SIG-M5 (cell line): ENCODE measurements around the gene VPS33B.
"Not testable (repeated sequence)": the region's sequence is repeated elsewhere in the genome, so short reads cannot be mapped to it uniquely, and the experiment has no call there.

Experiments
- DNase-seq: peaks from one replicate; lab custom pipeline; 2025; lab: John Stamatoyannopoulos, UW

Gene VPS33B

DNA sequence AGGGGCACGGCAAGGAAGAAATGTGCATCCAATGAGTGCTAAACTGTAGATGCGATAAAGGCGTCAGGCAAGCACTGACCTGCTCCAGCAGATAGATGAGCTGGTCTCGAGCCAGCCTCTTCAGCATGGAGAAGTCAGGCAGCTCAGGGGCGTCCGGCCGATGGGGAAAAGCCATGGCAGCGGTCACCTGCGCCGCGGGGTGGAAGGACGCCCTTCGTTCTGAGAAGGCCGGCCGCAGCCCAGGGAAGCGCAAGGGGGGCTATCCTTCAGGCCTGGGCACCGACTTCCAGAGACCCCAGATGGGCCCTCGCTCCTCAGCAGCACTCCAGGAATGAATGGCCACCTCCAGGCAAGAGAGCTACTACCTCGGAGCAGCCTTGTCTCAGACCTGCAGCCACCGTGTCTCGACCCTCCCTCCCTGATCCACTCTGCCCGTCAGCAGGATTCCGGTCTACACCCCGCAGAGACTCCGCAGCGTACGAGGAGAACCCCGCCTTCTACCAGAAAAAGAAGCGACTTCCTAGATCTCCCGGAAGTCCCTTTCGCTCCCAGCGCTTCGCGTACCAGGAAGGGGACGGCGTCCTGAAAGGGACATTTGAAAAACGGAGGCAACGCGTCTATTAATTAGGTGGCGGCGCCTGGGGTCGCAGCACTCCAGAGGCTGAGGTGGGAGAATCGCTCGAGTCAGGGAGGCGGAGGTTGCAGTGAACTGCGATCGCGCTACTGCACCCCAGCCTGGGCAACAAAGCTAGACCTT, at the start of gene VPS33B:
TSS of gene VPS33B (minus strand) at position 520 of the 757 bp plus-strand sequence. CDS start at position 175, 345 bp downstream.
- DNase-seq = peak; percentile 35

DNA sequence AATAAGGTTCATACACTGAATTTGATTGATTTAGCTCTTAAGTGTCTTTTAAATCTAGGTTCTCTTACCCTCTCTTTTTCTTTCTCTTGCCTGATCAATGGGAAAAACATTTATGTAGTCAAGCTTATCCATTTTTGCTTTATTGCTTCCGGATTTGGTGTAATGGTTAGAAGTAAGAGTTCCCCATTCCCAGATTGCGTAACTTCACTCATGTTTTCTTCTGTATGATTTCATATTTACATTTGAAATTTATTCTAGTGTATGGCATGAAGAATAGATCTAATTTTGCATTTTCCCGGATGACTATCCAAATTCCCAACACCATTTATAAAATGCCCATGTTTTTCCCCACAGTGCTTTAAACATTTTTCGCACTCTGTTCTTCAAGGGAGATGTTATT, 49.8 kb upstream of the VPS33B start:
- no peak for DNase-seq

DNA sequence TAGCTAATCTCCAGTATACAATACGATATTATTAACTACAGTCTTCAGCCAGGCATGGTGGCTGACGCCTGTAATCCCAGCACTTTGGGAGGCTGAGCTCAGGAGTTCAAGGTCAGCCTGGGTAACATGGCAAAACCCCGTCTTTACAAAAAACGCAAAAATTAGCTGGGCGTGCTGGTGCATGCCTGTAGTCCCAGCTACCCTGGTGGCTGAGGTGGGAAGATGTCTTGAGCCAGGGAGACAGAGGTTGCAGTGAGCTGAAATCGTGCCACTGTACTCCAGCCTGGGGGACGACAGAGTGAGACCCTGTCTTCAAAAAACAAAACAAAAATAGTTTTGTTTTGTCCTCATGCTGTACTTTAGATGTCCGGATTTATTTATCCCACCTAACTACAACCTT, 48.5 kb upstream of the VPS33B start:
- DNase-seq = no peak

DNA sequence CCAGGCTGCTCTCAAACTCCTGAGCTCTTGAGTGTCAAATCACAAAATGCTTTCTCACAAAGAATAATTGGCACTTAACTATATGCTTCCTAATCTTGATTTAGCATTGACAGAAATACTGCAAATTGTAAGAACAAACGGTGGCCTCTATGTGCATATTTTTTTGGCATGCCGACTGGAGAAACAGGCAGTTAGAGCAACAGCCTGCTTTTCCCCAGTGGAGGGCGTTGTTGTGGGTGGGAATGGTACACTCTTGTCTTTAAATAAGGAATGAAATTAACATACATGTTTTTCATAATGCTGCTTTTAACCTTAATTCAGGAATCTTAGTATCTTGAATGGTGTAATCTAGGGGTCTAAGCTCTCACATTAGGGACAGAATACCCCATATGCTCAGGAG, 46.6 kb upstream of the VPS33B start:
- DNase-seq = no peak

DNA sequence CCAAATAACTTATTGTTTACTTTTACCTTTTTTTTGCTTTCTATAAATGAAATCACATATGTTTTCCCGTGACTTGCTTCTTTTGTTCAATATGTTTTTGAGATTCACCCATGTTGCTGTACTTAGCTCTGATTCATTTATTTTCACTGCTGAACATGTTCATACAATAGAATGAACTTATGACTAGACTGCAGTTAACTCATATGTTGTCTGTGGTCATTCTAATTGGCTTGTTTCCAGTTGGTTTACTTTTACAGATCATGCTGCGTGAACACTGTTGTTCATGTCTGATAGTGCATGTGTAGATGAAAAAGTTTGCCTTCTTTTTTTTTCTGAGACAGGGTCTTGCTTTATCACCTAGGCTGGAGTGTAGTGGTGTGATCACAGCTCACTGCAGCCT, 46.0 kb upstream of the VPS33B start:
- no peak for DNase-seq

DNA sequence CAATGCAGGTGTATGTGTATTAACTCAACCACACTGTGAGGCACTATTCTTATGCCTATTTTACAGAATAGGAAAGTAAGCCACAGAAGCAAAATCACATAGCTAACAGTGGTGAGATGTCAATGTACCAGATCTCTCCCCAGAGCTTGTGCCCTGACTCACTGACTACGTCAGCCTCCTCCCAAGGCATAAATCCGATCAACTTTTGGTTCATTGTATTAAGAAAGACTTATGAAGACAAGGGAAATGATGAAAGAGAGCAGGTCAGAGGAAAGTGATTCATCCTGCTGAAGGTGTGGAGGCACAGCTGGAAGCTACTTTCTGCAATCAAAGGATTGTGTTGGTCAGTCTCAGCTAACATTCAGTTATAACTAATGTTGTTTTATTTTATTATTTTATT, 44.6 kb upstream of the VPS33B start:
- no peak for DNase-seq

DNA sequence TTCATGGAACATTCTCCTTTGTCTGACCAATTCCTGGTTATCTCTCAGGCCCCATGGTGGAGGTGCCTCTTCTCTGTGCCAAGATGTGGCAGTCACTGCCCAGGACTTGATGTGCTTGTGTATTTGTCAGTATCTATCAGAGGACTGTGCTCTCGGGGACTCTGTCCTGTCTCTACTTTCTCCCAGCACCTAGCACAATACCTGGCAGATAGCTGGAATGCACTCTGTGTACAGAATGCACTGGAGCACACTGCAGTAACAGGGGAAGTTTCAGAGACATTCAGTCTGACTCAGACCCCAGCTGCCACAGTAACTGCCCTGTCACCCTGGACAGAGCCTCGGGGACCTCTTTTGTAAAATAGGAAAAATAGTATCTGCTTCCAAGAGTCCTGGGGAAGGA, 43.1 kb upstream of the VPS33B start:
- DNase-seq = no peak

DNA sequence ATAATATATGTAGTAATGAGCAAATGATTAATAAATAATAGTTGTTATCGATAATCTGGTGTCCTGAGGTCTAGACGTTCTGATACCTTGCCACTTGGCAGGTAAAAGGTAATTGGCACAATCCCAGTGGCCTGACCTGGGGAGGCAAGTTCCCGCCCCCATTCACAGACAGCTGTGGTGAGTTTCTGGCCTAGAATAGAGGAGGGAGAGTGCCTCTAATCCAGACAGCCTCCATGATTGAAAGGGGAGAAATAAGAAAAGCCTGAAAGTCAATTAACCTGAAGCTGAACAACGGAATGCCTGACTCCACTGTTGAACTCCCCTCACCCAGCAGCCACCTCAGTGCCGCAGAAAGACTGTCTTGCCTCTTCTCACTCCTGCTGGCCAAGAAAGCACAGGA, 39.6 kb upstream of the VPS33B start:
- DNase-seq = no peak

DNA sequence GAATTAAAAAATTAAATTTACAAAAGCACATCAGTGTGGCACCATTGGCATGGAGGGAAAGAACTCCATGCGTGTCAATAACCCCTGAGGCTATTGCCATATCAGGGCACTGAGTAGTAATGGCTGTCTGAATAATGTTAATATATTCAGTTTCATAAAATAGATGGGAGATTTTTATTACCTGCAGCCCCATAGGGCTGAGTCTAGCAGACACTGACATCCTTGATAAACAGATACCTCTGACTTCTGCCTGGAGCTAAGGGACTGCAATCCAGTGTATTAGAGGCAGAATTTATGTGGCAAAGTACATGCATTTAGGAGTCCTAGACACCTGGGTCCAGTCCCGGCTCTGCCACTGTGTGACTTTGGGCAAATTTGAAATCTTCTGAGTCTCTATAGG, 38.8 kb upstream of the VPS33B start:
- no peak for DNase-seq

DNA sequence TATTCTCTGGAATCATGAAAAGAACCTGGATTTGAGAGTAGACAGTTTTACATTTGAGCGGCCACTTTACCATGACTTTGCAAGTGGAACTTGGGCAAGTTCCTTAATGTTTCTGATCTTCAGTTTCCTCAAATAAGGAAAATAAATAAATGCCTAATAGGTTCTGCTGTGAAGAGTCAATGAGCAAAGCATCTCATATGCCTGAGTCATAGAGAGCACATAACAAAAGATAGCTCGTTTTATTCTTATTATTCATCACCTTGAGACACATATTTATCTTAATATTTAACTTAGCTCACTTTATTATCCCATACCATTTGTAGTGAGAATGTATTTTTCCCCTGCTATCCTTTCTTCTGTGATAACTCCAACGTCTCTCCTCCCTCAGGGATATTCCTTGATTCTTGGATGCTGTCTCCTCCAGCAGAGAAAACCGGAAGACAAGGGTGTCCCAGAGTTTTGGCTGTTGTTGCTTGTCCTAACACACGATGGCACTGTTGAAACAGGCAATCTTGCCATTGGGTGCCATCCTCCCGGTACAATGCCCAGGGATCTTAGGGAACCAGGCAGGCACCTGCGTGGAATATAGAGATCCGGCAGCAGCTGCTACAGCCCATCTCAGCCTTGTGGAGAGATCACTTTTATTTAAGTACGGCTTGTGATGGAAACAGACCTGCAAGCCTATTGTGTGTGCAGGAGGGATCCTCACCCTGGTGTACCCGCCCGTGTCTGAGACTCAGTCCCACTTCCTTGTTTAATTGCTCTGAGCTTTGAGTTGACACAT, 33.3 kb upstream of the VPS33B start:
- no peak for DNase-seq

DNA sequence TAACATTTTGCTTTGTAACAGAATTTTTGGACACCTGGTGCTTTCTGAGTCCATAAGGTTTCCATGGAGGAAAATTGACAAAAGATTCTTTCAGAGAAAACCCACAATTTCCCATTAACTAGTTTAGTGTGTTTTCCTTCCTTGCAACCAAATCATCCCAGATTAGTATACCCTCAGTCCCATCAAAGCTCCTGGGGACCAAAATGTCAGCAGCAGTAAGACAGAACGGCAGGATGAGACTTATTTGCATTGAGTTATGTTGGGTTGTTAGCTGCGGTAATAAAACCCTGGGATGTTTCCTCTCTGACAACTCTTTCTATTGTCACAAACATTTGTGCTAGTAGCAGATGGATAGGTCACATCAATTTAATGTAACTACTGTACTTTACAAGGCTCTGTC, 32.4 kb upstream of the VPS33B start:
- no peak for DNase-seq

DNA sequence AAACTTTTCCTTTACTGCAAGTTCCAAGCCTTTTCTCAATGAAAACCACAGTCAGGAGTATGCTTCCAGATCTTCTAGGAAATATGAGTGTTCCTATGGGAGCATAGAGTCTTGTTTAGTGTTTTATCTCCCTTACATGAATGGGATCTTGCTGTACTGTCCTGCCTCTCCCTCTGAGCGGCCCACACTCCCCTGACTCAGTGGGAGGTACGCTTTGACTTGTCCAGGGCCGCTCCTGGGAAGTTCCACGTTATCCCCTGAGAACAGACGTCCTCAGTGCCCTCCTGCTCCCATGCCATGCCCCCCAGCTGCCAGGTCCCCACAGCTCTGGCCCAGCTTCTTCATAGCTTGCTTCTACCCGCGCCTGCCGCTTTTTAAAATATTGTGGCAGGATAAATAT, 28.9 kb upstream of the VPS33B start:
- DNase-seq = no peak

DNA sequence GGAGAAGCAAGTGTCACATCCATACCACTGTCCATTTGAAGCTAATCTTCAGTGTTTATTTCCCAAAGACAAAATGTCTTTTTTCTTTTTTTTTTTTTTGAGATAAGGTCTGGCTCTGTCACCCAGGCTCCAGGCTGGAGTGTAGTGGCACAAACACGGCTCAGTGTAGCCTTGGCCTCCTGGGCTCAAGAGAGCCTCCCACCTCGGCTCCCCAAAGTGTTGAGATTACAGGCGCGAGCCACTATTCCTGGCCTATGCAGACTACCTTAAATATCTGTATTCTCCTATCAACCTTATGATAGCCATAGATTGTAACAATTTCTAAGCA, 27.7 kb upstream of the VPS33B start:
- DNase-seq = no peak

DNA sequence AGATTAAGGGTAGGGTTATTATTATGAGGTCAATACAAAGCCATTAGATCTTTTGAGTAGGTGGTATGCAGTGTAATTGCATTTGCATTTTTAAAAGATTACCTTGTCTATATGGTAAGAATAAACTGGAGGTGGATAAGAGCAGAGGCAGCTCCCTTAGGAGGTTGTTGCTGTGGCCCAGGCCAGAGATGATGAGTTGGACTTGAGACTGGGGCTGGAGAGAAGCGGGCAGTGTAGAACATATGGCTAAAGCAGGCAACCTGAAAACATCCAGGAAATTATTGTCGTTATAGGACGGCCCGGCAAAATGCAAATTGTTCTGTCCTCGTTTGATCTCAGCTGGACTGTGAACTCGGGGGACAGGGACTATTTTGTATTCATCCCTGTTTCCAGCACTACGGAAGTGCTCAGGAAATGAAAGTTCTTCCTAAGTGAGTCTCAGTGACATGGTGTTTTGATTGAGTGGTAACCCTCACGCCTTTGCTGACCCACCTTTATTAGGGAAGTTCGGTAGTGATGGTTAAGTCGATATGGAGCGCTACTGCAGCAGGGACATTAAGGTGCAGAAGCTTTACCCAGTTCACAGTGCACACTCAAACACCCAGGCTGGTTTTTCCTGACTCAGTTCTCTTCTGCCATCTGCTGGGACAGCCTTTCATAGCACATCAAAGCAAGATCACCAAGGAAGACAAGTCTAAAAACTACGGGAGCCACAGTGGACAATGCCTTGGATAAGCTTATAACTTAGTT, 27.2 kb upstream of the VPS33B start:
- peak; percentile 13 for DNase-seq

DNA sequence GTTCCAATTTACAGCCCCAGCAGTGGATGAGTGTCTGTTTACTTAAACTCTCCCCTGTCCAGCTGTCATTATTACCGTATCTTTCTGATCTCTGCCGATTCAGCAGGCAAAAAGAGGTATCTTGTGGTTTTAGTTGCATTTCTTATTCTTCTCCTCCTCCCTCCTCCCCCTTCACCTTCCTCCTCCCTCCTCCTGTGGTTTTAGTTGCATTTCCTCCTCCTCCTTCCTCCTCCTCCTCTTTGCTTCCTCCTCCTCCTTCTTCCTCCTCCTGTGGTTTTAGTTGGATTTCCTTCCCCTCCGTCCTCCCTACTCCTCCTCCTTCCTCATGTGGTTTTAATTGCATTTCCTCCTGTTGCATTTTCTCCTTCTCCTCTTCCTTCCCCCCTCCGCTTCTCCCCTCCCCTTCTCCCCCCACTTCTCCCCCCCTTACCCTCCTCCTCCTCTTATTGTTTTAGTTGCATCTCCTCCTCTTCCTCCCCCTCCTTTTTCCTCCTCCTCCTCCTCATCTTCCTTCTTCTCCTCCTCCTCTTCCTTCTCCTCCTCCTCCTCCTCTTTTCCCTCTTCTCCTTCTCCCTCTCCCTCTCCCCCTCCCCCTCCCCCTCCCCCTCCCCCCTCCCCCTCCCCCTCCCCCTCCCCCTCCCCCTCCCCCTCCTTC, 25.3 kb upstream of the VPS33B start:
- no peak for DNase-seq

DNA sequence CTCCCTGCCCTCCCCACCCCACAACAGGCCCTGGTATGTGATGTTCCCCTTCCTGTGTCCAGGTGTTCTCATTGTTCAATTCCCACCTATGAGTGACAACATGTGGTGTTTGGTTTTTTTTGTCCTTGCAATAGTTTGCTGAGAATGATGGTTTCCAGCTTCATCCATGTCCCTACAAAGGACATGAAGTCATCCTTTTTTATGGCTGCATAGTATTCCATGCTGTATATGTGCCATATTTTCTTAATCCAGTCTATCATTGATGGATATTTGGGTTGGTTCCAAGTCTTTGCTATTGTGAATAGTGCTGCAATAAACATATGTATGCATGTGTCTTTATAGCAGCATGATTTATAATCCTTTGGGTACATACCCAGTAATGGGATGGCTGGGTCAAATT, 23.7 kb upstream of the VPS33B start:
- DNase-seq = not testable (repeated sequence)

DNA sequence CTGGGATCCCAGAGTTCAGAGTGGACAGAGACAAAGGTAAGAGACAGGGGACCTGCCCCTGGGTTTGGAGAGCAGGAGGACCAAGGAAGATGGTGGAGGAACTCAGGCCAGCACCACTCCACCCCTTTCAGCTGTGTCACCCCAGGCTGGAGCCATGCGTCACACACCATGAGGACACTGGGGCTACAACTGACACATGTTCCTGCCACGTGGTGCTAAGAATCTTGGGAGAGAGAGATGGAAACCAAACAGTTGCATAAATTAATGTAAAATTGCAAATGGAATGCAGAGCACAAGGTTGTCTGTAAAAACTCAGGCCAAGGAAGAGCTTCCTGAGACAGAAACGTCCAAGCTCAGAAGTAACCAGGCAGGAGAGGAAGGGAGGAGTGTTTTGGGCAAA, 22.7 kb upstream of the VPS33B start:
- no peak for DNase-seq

DNA sequence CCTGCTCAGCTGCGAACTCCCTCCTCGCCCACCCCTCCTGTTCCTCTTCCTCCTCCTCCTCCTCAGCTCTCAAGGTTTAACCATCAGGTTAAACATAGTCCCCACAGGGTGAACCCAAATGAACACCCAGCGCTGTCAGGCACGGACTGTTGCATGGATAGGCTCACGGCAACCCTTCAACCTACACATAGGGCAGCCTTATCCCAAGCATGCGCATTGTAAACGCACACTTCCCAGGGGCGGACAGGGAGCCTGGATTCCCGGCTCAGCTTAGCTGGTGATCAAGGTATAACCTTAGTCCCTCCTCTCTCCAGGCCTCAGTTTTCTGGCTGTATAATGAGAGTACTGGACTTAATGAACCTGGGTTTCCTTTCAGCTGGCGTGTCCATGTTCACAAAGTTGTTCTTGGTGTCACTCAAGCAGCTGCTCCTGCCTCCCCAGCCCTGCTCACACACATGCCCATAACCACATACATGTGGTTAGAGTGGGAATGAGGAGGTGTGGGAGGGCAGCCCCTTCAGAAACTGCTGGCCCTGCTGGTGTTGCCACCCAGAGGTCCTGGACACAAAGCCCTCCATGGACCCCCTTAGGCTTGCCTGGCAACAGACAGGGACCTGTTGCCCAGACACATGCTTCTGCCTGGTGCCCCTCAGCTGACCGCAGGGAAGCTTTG, 20.9 kb upstream of the VPS33B start:
- no peak for DNase-seq

DNA sequence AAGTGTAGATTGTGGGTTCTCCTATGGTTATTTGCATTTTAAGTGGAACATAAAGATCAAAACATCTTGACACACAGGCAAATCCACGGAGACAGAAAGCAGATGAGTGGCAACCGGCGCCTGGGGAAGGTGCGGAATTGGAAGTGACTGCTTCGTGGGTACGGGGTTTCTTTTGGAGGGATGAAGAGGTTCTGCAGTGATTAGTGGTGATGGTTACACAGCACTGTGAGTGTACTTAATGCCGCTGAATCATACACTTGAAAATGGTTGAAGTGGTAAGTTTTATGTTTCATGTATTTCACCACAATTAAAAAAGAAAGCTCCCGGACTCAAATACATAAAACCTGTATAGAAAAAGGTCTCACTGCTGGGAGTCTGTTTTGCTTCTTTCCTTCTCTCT, 18.5 kb upstream of the VPS33B start:
- DNase-seq = no peak

DNA sequence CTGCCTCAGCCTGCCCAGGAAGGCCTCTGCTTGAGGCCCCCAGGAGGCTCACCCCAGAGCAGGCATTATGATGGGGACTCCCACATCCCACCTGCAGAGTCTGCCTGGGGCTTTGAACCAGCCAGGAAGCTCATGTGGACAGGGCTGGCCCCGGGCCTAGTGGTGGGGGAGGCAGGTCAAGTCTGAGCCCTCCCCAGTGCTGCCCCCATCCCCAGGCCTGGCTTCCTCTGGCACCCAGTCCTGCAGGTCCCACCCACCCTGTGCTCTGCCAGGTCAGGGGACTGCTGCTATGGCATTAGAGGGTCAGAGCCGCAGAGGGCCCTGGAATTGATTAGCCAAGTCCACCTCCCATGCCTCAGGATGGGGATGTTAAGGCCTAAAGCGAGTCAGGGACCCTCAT, 17.6 kb upstream of the VPS33B start:
- DNase-seq = no peak

DNA sequence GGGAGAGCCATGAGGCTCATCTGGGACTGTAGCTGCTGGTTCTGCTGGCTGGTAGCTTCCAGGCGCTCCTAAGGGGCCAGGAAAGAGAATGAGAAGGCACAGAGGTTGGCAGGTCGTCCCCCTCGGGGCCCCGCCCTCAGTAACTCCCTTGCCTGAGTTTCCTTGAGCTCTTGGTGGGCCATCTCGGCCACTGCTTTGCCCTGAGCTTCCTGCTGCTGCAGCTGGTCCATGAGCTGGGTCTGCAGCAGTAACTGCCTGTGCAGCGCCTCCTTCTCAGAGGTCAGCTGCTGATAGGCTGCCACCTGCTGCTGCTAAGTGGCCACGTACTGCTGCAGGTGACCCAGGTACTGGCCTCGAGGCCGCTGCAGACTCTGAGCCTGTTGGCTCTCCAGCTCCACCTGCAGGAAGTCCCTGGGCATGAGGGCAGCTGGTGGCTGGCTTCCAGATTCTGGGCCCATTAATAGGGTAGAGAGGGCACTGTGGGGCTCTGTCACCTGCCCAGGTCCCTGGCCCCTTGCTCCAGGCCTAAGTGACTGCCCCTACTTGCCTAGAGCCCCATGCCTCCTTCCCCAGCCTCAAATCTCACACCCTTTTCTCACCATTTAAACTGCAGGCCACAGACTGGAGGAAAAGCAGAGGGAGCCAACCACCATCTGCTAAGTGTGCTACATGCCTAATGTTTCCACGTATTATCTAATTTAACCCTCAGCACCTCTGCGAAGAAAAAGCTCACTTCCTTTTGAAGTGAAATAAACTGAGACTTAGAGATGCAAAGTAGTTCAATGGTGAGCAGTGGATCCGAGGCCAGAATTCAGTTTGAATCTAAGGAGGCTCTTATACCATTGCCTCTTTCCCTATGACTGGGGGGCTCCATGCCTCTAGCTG, 10.8 kb upstream of the VPS33B start:
- DNase-seq = no peak
